ENCODE data around the gene RNF208.

- TF ChIP-seq EZH2phosphoT487 (IDR thresholded peaks at IDR 0.05), result no peak
- TF ChIP-seq CTCF (IDR thresholded peaks at IDR 0.05), result no peak
These were observed 2.2 kb downstream of the RNF208 start for GRCh38 chr9:137219757-137220316.
